Raji (cell line): ENCODE measurements around the gene AUTS2.
A peak's percentile ranks its signal among the peaks of the same experiment; 100 is the strongest.

Experiments
- POLR2A ChIP-seq: IDR thresholded peaks from 2 replicates; pipeline ENCODE4 v1.6.1; 2011; ENCODE audit warnings: low read depth, low read length, control low read depth; ENCODE audit not compliant: insufficient read depth

Gene AUTS2

GRCh38 chr7:69598081-69598486, at the start of gene AUTS2:
TSS of gene AUTS2 (plus strand) at chr7:69598475. CDS start at chr7:69599654, 1,179 bp downstream.
- no peak for TF ChIP-seq POLR2A

DNA sequence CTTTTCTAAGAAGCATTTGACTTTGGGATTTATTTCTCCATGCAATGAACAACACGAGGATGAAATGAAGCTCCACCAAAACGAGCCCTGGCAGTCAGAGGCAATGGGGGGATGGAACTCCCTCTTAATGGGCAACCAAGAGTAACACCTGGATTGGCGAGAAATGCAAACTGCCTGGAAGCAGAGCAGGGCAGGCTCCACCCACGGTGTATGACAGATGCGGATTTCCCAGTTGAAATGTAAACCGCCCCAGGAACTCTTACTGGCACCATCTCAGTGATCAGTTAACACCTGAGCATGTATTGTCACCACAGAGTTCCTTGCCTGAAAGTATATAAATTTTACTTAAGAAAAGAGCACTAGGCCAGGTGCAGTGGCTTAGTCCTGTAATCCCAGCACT, 47.3 kb upstream of the AUTS2 start:
- no peak for TF ChIP-seq POLR2A

- TF ChIP-seq POLR2A, result no peak
Measured at GRCh38 chr7:69553190-69553589, 45.1 kb upstream of the AUTS2 start.

DNA sequence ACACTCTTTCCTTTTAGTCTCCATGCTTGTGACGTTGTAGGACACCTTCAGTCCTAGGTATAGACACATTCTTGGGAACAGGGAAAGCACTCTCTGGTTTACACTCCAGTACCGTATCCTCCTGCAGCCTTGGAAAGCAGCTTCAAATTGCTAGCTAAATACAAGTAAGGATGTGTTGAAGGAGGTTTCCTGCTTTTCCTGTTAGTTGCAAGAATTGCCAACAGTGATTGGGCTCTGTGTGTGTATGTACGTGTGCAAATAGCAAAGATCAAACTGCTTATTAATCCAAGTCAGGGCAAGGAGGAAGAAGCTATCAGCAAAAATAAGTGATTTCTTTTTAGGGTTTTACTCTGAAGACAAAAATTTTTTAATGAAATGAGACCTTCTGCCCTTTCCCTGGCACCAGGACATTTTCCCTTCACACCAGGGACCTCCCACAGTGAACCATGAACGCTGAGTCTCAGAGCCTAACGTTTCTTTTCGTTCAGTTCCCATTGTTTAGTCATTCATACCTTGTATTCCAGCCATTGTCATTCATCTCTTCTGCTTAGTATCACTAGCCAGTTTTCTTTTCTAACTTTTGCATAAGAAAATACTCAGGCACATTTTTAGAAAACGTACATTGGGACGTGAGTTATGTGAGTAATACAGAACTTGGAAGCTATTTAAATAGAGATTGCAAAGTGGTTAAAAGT, 36.9 kb upstream of the AUTS2 start:
- TF ChIP-seq POLR2A, result no peak

DNA sequence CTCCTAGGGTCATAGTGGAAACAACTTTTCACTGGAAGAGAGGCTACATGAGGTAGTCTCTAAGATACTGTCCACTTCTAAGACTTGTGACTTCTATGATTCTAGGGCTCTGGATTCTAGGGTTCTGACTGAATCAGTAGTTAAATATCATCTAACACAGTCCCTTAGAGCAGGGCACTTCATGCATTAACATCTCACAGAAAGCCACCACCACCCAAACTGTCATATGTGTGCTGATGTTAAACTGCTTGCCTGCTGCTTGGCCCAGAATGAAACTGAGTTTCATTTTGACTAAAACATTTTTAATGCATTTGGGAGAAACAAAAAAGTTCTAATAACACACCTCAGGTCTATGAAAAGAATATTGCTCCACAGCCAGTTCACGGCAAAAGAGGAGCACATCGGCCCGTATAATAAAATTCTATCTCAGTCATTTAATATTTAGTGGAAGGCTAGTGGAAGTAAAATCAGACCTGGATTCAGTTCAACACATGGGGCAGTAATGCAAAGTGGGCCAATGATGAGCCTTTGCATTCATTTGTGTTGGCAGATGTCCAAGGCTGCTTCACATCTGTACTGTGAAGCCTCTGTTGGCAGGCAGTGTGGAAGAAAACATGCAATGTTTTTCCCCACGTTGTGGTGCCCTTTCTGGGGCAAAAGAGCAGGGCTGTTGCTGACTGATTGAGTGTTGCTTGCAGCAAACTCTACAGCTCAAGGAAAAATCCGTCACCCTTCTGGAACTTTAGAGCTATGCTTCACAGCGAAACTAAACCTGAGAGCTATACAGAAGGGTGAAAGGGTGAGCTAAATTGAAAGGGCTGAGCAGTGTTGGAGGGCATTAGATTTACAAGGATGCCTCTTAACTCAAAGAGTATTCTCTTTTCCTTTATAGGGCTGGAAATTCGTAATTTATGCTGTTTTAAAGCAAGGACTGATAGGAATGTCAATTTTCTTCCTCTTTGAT, 33.5 kb upstream of the AUTS2 start:
- 0 out of 2 replicates have a peak, but pooled peaks have one; percentile 25 for TF ChIP-seq POLR2A

- no peak for TF ChIP-seq POLR2A
Measured at GRCh38 chr7:69567800-69568199, 30.5 kb upstream of the AUTS2 start.

DNA sequence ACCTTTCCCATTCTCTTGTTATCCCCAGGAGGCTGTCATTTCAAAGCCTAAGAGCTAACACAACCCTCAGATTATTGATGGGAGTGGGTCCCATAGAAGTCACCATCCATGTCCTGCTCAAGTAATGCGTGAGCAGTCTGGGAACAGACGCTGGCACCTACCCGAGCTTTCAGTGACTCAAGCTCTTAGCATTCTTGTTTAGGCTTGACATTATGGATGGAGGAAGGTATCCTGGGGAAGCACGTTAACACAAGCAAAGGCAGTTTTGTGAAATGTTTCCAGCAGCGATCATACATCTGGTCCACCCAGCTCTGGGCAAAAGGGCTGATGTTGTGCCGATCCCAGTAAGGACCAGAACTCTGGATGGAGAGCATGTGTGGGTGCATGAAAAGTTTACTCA, 30.0 kb upstream of the AUTS2 start:
- no peak for TF ChIP-seq POLR2A

GRCh38 chr7:69575651-69576050, 22.6 kb upstream of the AUTS2 start:
- no peak for TF ChIP-seq POLR2A

DNA sequence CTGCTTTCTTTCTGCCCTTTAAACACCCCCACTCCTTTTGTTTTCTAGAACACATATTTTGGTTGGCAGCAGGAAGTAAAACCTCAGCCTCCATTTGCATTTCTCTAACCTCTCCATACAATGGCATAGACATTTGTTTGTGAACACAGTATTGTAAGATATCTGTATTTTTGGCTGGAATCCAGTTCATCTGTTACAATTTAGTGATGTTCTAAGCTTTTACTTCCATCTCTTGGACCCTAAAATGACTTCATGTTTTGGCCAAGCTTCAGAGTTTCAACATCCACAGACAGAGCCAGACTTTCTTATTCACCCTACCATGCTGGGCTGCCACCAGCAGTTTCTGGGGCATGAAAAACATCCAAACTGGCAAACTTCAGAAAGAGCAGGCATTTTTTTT, 21.1 kb upstream of the AUTS2 start:
- no peak for TF ChIP-seq POLR2A

GRCh38 chr7:69585169-69585568, 13.1 kb upstream of the AUTS2 start:
- no peak for TF ChIP-seq POLR2A

- no peak for TF ChIP-seq POLR2A
Measured at GRCh38 chr7:69586321-69586720, 12.0 kb upstream of the AUTS2 start.

- no peak for TF ChIP-seq POLR2A
Measured at GRCh38 chr7:69588773-69589172, 9.5 kb upstream of the AUTS2 start.

- no peak for TF ChIP-seq POLR2A
Measured at GRCh38 chr7:69591805-69592204, 6.5 kb upstream of the AUTS2 start.

DNA sequence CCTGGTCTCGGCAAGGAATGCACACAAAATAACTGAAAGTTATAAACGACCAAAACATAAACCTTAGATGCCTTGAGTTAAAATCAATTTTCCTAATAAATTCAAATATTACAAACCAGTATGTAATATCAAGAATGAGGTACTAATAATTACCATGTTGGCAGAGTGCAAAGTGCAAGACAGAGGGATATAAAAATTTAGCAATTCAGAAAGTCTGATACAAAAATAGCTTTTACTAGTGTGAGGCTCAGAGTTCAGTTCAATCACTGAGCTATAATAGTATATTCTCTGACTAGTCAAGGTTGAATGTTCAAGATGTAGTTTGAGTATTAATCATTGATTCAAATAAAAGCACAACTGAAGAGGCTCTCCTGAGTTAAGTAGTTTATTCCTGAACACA, 4.8 kb upstream of the AUTS2 start:
- TF ChIP-seq POLR2A, result no peak

DNA sequence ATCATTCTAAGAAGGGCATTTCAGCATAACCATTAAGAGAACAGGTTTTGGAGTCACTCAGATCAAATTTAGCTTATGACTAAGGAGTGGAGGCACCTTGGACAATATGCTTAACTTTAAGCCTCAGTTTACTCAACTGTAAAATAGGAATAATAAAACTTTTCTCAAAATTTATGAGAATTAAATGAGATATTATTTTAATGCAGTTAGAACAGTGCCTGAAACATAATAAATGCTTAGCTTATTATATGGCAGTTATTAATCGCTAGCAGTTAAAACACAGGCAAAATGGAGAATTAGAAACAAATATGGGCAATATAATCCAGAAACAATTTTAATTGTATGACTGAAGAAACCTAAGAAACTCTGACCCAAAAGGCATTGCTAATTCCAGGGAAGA, 2.9 kb upstream of the AUTS2 start:
- TF ChIP-seq POLR2A, result no peak

- TF ChIP-seq POLR2A, result no peak
Measured at GRCh38 chr7:69596056-69596455, 2.2 kb upstream of the AUTS2 start.
